H1 (cell line): ENCODE results near the gene THADA. TPM values are rescaled to one million over a fixed set of nuclear protein-coding genes. Genes with fewer than 3 reads are reported as not detected.

Experiments
- ASH2L ChIP-seq: fragments of 200-600, 300-600 bp; sonication (generic); IDR thresholded peaks from one replicate; pipeline ENCODE4 v1.7.1; 2017; ENCODE audit warnings: low read length
- BRCA1 ChIP-seq: IDR thresholded peaks from 2 replicates; pipeline ENCODE4 v1.6.1; 2012; ENCODE audit warnings: low read depth, low read length, improper control_type of control experiment
- CTCF ChIP-seq, 3 experiments: IDR thresholded peaks; 1 replicate in 2 of 3; 2 replicates in 1 of 3; pipeline versions ENCODE4 v1.5.1 to v1.6.1; 2011; ENCODE audit warnings: low read length in 3 of 3, mild to moderate bottlenecking in 3 of 3, inconsistent platforms in 2 of 3, low read depth in 1 of 3, moderate library complexity in 1 of 3; ENCODE audit not compliant: insufficient read depth in 1 of 3; ENCODE audit errors: control extremely low read depth in 1 of 3
- KDM4A ChIP-seq: IDR thresholded peaks from one replicate; pipeline ENCODE4 v1.7.1; 2012; ENCODE audit warnings: low read depth, mild to moderate bottlenecking, moderate library complexity, low read length, inconsistent platforms; ENCODE audit not compliant: severe bottlenecking
- PHF8 ChIP-seq: fragments of 200-600 bp; sonication (generic); conservative IDR thresholded peaks from 2 replicates; pipeline ENCODE4 v1.7.1; 2012; ENCODE audit warnings: low read depth, mild to moderate bottlenecking, inconsistent platforms, low read length, moderate library complexity
- SAP30 ChIP-seq: fragments of 300-600 bp; sonication (generic); IDR thresholded peaks from 2 replicates; pipeline ENCODE4 v1.7.1; 2012; ENCODE audit warnings: low read length, moderate library complexity, mild to moderate bottlenecking, inconsistent platforms; ENCODE audit not compliant: insufficient read depth, insufficient replicate concordance
- TCF12 ChIP-seq: IDR thresholded peaks from 2 replicates; pipeline ENCODE4 v1.6.1; 2011; ENCODE audit warnings: low read depth, mild to moderate bottlenecking, low read length
- polyA plus RNA-seq, 7 experiments: library from polyadenylated mRNA; depleted of rRNA in 3 of 7; stranded (reverse) in 5 of 7; unstranded in 2 of 7; fragments of >200 nt in 5 of 7; fragments of 200-250 nt in 2 of 7; gene quantifications; 1 replicate in 5 of 7; 2 replicates in 1 of 7; 4 replicates in 1 of 7; pipeline versions ENCODE4 v1.2.1 to v1.2.3, GENCODE V29; 2011 to 2013; ENCODE audit warnings: missing spikeins in 2 of 7, mixed read lengths in 2 of 7
- total RNA-seq: library from RNA; stranded (reverse); fragmentation: NEBNext Ultra II Directional; extraction: Animal tissue kit (Norgen Biotek cat#: 25700); gene quantifications from 2 replicates; pipeline ENCODE4 v1.2.1, GENCODE V29; 2021
- TF ChIP-seq, protein P1 (sequence below): IDR thresholded peaks from 2 replicates; pipeline ENCODE4 v1.6.1; 2012; ENCODE audit warnings: inconsistent platforms

The THADA gene
- total and polyA plus RNA-seq, 2 of the 8 experiments (the other 6 are each of a cell fraction or from before 2014, with no cell fraction given), result 22.4 to 26.8 TPM

DNA sequence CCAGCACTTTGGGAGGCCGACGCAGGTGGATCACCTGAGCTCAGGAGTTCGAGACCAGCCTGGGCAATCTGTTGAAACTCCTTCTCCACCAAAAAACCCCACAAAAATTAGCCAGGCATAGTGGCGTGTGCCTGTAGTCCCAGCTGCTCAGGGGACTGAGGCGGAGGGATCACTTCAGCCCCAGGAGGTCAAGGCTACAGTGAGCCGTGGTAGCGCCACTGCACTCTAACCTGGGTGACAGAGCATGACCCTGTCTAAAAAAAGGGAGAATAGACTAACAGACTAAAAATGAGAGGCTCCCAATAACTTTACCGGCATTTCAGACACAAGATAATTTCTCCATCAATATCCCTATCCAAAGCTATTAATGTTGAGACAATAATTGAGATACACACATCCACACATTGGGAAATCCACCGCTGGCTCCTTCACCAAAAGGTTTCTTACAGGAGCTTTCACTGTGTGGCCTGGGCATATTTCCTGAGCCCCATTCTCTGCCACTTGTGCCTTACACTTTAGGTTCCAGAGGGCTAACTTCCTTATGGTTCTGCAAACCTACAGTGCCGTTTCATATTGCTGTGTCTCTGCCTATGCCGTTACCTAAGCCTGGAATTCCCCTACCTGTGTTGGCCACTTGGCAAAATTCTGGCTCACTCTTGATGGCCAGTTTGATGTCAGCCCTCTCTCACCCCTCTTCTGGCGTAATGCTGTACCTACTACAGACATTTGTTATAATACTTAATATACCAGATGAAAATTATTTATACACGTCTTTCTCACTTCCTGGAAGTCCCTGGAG lies 253.7 kb downstream of the THADA start (continued):
- TF ChIP-seq SAP30, result no peak
- TF ChIP-seq BRCA1, result no peak
- no peak for TF ChIP-seq ASH2L
- no peak for TF ChIP-seq TCF12
- no peak for TF ChIP-seq KDM4A
- TF ChIP-seq, protein P1, sequence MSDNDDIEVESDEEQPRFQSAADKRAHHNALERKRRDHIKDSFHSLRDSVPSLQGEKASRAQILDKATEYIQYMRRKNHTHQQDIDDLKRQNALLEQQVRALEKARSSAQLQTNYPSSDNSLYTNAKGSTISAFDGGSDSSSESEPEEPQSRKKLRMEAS, result no peak
- TF ChIP-seq CTCF (IDR thresholded peaks at IDR 0.05; ENCODE audit: control extremely low read depth in 1 of 3, insufficient read depth in 1 of 3, low read depth in 1 of 3, low read length in 3 of 3), result no peak
- TF ChIP-seq PHF8, result no peak
